ENCODE measurements around the gene LRP8.
"Not testable (repeated sequence)": the region's sequence is repeated elsewhere in the genome, so short reads cannot be mapped to it uniquely, and the experiment has no call there.

LRP8 gene

GRCh38 chr1:53206735-53207379, 121.0 kb downstream of the LRP8 start:
- no peak for DNase-seq

DNA sequence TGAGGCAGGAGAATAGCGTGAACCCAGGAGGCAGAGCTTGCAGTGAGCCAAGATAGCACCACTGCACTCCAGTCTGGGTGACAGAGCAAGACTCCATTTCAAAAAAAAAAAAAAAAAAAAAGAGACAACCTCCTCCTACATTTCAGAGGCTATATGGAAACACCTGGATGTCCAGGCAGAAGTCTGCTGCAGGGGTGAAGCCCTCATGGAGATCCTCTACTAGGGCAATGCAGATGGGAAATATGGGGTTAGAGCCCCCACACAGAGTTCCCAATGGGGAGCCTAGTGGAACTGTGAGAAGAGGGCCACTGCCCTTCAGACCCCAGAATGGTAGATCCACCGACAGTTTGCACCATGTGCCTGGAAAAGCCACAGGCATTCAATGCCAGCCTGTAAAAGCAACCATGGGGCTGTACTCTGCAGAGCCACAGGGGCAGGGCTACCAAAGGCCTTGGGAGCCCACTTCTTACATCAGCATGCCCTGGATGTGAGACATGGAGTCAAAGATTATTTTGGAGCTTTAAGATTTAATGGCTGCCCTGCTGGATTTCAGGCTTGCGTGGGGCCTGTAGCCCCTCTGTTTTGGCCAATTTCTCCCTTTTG, 121.7 kb downstream of the LRP8 start:
- peak in 1 of 5 experiments; percentile 50 for DNase-seq

DNA sequence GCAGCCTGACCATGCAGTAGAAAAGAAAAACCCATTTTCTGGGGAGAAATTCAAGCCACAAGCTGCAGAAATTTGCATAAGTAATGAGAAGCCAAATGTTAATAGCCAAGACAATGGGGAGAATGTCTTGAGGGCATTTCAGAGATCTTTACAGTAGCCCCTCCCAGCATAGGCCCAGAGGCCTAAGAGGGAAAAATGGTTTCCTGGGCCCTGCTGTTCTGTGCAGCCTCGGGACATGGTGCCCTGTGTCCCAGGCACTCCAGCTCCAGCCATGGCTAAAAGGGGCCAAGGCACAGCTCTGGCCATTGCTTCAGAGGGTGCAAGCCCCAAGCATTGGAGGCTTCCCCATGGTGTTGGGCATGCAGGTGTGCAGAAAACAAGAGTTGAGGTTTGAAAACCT, 122.4 kb downstream of the LRP8 start:
- DNase-seq: not testable (repeated sequence)

- DNase-seq: no peak
Observed at GRCh38 chr1:53203466-53203865, 124.4 kb downstream of the LRP8 start.

DNA sequence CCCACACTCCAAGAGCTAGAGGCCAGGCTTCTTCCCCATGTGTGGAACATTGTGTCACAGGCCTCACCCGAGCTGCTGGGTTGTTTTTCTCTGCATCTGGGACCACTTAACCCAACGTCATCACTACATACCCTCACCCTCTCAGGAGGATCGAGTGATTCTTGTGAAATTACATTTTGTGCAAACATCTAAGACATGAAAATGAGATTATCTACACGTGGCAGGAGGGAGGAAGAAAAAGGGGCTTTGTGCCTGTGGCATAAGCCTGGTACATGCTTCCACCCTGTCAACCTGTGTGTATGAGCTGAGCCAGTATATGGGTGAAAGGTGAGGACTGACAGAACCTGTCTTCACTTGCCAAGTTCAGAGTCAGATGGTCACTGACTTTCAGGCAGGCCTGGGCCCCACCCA, 129.6 kb downstream of the LRP8 start:
- DNase-seq: peak in 1 of 5 experiments; percentile 34

GRCh38 chr1:53197291-53198200, 130.3 kb downstream of the LRP8 start:
- DNase-seq: no peak

GRCh38 chr1:53196485-53197290, 131.2 kb downstream of the LRP8 start, which contains the start of gene CPT2:
CPT2 (plus strand) TSS chr1:53196824; CDS start chr1:53196944, 120 bp downstream.
- peak; percentile 80 to 97 (median 86) for DNase-seq

- peak in 1 of 5 experiments; percentile 78 for DNase-seq
Observed at GRCh38 chr1:53196017-53196484, 131.8 kb downstream of the LRP8 start.

GRCh38 chr1:53195246-53196016, 132.4 kb downstream of the LRP8 start:
- no peak for DNase-seq
